ENCODE data around the gene KIAA1328.

The KIAA1328 gene

DNA sequence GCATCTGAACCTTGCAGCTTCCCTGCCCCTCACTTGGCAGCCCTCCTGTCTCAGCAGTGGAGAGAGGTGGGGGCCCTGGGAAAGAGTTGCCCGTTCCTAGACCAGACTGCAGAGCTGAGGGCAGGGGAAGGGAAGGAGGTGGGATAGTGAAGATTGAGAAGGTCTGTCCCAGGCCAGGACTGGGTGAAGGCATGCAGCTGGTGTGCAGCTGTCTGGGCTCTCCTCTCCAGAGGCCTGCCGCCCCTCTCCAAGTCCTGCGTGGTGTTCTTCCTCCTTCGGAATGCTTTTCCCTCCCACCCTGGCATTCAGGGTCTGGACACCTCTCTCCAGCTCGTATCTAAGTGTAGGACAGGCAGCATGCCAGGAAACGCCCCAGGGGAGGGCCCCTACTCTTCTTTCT is 413.2 kb downstream of the KIAA1328 start:
- H3K9me3 ChIP-seq, result no peaks in the 10 kb centered on the region
- H3K4me3 ChIP-seq, result no peak overlapping the region
- no peak for TF ChIP-seq Cebpa-rat (IDR thresholded peaks at IDR 0.05)
- no peak overlapping the region for H3K9ac ChIP-seq
- H3K36me3 ChIP-seq, result no peaks in the 10 kb centered on the region
- H3K4me1 ChIP-seq, result no peaks in the 10 kb centered on the region
- H3K27ac ChIP-seq, result no peak overlapping the region
- no peak overlapping the region for H3K4me2 ChIP-seq
- no peaks in the 10 kb centered on the region for H3K27me3 ChIP-seq
- H4K20me1 ChIP-seq, result no peaks in the 10 kb centered on the region

GRCh38 chr18:37242826-37243560 is 414.1 kb downstream of the KIAA1328 start:
- no peaks in the 10 kb centered on the region for H3K4me1 ChIP-seq
- no peak overlapping the region for H3K9ac ChIP-seq
- no peak overlapping the region for H3K27ac ChIP-seq
- H3K36me3 ChIP-seq, result no peaks in the 10 kb centered on the region
- no peaks in the 10 kb centered on the region for H3K27me3 ChIP-seq
- no peak overlapping the region for H3K4me2 ChIP-seq
- no peaks in the 10 kb centered on the region for H4K20me1 ChIP-seq
- H3K9me3 ChIP-seq, result no peaks in the 10 kb centered on the region
- H3K4me3 ChIP-seq, result no peak overlapping the region
- TF ChIP-seq Cebpa-rat (IDR thresholded peaks at IDR 0.05), result no peak

DNA sequence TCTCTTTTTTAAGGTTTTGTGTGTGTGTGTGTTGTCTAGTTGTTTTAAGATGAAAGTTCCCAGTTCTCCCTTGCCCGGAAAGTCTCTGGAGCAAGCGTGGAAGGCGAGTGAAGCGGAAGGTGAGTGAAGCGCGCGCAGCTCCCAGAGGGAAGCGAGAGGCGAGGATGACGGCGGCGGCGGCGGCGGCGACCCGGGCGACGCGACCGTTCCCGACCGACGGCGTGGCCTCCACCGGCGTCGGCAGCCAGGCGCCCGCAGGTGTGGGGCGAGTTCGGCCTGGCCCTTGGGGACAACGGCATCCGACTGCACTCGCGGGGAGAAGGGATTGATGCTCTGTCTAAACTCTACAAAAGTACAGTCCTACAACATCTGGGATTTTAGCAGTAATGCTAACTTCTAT is 414.8 kb downstream of the KIAA1328 start:
- Histone ChIP-seq H3K4me1 (no peaks in the 10 kb centered on the region), H3K4me3 (no peak overlapping the region), H3K9me3 (no peaks in the 10 kb centered on the region), H3K27me3 (no peaks in the 10 kb centered on the region), H3K27ac (no peak overlapping the region), H3K36me3 (no peaks in the 10 kb centered on the region), H4K20me1 (no peaks in the 10 kb centered on the region), H3K4me2 (no peak overlapping the region), H3K9ac (no peak overlapping the region)
- TF ChIP-seq Cebpa-rat (IDR thresholded peaks at IDR 0.05), result no peak

DNA sequence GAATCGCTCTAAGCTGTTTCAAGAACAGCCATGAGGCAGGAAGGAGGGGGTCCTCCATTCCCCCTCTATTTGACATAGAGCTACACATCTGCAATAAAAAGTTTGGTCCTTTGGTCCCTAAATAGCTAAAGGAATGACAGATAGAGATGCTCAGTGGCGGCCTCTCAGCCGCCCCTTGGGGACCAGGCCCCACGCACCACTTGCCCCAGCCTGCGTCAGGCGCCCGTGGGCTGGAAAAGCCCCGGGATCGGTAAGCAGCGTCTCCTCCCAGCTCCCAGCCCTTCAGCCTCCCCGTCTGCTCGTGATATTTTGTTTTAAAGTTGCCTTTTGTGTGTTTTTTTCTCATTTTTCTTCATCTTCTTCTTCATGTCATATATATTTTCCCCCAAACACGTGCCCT is 415.7 kb downstream of the KIAA1328 start:
- Histone ChIP-seq H3K27ac (no peak overlapping the region), H3K36me3 (no peaks in the 10 kb centered on the region), H3K4me1 (no peaks in the 10 kb centered on the region), H3K27me3 (no peaks in the 10 kb centered on the region), H4K20me1 (no peaks in the 10 kb centered on the region), H3K9me3 (no peaks in the 10 kb centered on the region), H3K4me2 (no peak overlapping the region), H3K4me3 (no peak overlapping the region), H3K9ac (no peak overlapping the region)
- no peak for TF ChIP-seq Cebpa-rat (IDR thresholded peaks at IDR 0.05)

DNA sequence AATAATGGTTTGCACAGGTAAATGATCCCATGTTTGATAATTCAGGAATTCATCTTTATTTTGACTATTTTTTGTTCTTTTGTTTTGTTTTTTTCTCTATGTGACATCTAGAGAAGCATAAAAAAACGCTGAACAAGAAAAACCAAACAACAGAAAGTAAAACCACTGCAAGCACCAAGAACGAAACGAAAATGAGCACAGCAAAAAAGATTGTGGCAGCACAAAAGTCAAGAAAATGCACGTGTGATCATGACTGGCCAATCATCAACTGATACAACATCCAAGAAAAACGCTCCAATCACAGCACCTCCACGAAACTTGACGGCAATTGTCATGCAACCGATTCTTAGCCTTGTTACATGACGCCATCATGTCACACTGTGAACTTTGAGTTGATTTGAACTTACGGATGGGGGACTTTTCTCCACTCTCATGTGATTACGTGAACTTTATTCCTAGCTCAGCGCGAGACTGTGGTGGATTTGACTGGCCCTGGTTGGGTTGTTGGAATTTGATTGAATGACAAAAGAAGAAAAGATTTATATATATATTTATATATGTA is 417.9 kb downstream of the KIAA1328 start:
- H3K4me3 ChIP-seq, result no peak overlapping the region
- H3K9ac ChIP-seq, result no peak overlapping the region
- no peak overlapping the region for H3K27ac ChIP-seq
- no peaks in the 10 kb centered on the region for H4K20me1 ChIP-seq
- no peaks in the 10 kb centered on the region for H3K36me3 ChIP-seq
- H3K4me1 ChIP-seq, result peaks cover 5% of the 10 kb centered on the region; the same call in 1 of the 2 replicates
- no peak overlapping the region for H3K4me2 ChIP-seq
- TF ChIP-seq Cebpa-rat (IDR thresholded peaks at IDR 0.05), result no peak
- no peaks in the 10 kb centered on the region for H3K27me3 ChIP-seq
- H3K9me3 ChIP-seq, result no peaks in the 10 kb centered on the region

GRCh38 chr18:37247497-37248161 is 418.7 kb downstream of the KIAA1328 start:
- no peaks in the 10 kb centered on the region for H3K27me3 ChIP-seq
- H3K9me3 ChIP-seq, result no peaks in the 10 kb centered on the region
- H3K9ac ChIP-seq, result no peak overlapping the region
- H3K27ac ChIP-seq, result no peak overlapping the region
- no peak overlapping the region for H3K4me3 ChIP-seq
- H3K4me2 ChIP-seq, result no peak overlapping the region
- H3K4me1 ChIP-seq, result peaks cover 5% of the 10 kb centered on the region; the same call in 1 of the 2 replicates
- TF ChIP-seq Cebpa-rat (IDR thresholded peaks at IDR 0.05), result no peak
- no peaks in the 10 kb centered on the region for H4K20me1 ChIP-seq
- H3K36me3 ChIP-seq, result no peaks in the 10 kb centered on the region

DNA sequence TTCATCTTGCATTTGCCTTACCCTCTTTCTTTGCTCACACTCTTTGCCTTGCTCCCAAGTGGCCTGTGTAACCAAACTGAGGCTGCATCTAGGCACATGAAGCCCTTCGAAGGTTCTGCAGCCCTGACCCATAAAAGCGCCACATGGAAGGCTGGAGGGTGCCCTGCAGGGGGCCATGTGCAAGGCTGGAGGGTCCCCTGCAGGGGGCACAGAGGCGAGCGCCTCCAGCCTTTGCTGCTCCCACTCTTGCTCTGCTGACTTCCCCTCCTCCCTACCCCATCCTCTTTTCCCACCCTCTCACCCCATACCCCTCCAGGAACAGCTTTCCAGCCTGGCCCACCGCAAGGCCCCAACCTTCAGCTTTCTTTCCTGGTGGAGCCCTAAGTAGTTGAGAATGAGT is 419.4 kb downstream of the KIAA1328 start:
- Histone ChIP-seq H4K20me1 (no peaks in the 10 kb centered on the region), H3K27me3 (no peaks in the 10 kb centered on the region), H3K4me1 (peaks cover 5% of the 10 kb centered on the region; the same call in 1 of the 2 replicates), H3K27ac (no peak overlapping the region), H3K4me3 (no peak overlapping the region), H3K9me3 (no peaks in the 10 kb centered on the region), H3K9ac (no peak overlapping the region), H3K4me2 (no peak overlapping the region), H3K36me3 (no peaks in the 10 kb centered on the region)
- no peak for TF ChIP-seq Cebpa-rat (IDR thresholded peaks at IDR 0.05)

GRCh38 chr18:37249171-37249886 is 420.4 kb downstream of the KIAA1328 start:
- no peaks in the 10 kb centered on the region for H4K20me1 ChIP-seq

DNA sequence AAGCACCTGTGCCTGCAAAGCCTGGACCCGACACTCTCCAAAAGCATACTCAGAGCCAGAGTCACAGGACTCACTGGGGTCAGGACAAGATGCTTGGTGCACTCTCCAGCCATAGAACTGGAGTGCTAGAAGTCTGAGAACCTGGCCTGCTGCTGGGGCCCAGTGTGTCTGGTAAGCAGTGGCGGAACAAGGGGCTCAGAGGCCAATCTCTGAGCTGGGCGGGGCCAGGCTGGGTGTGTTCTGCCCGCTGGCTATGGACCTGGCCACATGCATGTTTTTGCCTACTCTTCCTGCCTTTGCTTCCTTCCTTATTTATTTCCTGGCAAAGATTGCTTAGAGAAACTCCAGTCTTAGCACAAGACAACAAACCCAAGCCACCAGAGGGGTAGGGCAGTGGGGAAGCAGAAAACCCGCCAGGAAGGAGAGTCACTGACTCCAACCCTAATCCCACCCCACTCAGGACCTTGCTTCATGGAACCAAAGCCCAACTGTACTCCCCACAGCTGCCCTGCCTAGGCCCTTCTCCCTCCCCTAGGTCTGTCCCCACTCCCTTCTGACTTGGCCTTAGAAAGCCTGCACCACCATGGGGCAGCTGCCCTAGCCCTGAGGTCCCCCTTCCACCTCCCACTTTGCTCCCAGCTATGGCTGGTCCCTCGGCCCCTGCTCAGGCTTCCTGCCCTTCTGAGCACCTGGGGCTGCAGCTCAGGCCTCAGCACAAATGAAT is 421.1 kb downstream of the KIAA1328 start:
- no peak overlapping the region for H3K4me2 ChIP-seq

More at GRCh38 chr18:37249171-37249886, 420.4 kb downstream of the KIAA1328 start:
- Histone ChIP-seq H3K27ac (no peak overlapping the region), H3K4me2 (no peak overlapping the region), H3K4me3 (no peak overlapping the region), H3K27me3 (peaks cover 1% of the 10 kb centered on the region; the same call in 1 of the 2 replicates), H3K9ac (no peak overlapping the region), H3K4me1 (peaks cover 5% of the 10 kb centered on the region; the same call in 1 of the 2 replicates), H3K9me3 (no peaks in the 10 kb centered on the region), H3K36me3 (no peaks in the 10 kb centered on the region)
- no peak for TF ChIP-seq Cebpa-rat (IDR thresholded peaks at IDR 0.05)

More for the DNA sequence above, 421.1 kb downstream of the KIAA1328 start:
- no peak overlapping the region for H3K27ac ChIP-seq
- no peaks in the 10 kb centered on the region for H4K20me1 ChIP-seq
- peaks cover 9% of the 10 kb centered on the region; the same call in 1 of the 2 replicates for H3K27me3 ChIP-seq
- TF ChIP-seq Cebpa-rat (IDR thresholded peaks at IDR 0.05), result no peak
- no peak overlapping the region for H3K9ac ChIP-seq
- no peak overlapping the region for H3K4me3 ChIP-seq
- H3K4me1 ChIP-seq, result peaks cover 5% of the 10 kb centered on the region; the same call in 1 of the 2 replicates
- no peaks in the 10 kb centered on the region for H3K9me3 ChIP-seq
- H3K36me3 ChIP-seq, result no peaks in the 10 kb centered on the region
